ENCODE data around the gene CPN1. TPM values are rescaled to one million over a fixed set of nuclear protein-coding genes. Genes with fewer than 3 reads are reported as not detected.
A peak's percentile ranks its signal among the peaks of the same experiment; 100 is the strongest.

The CPN1 gene
- polyA plus RNA-seq, 1 donor (not counting 4 experiments of a cell fraction or from before 2014, with no cell fraction given) = not detected

GRCh38 chr10:100043796-100044195, 37.9 kb downstream of the CPN1 start:
- dilution Hi-C loops (cut with MboI; ENCODE audit: extremely low pct_ligation_motif_present, low sequenced_read_pairs) = no loop called here
- FAIRE-seq (peak; percentile 69), DNase-seq (ENCODE audit: low read depth, low spot score) (peak; percentile 64)
- Histone ChIP-seq H3K9ac (ENCODE audit: control insufficient read depth, extremely low read depth, insufficient read depth, low read length) (peak overlapping the region; percentile 67), H3K4me2 (ENCODE audit: control insufficient read depth, extremely low read depth, insufficient read depth, low read depth, low read length) (peak overlapping the region; percentile 57), H3K36me3 (ENCODE audit: control insufficient read depth in 2 of 2, extremely low read depth in 1 of 2, insufficient read depth in 2 of 2, low read length in 2 of 2) (no peaks in the 10 kb centered on the region), H4K20me1 (ENCODE audit: control insufficient read depth, extremely low read depth, insufficient read depth, low read length) (no peaks in the 10 kb centered on the region), H3K79me2 (ENCODE audit: control insufficient read depth, insufficient read depth, low read length) (no peaks in the 10 kb centered on the region), H3K9me3 (ENCODE audit: control insufficient read depth, low read depth, low read length) (no peaks in the 10 kb centered on the region), H3K27me3 (ENCODE audit: control insufficient read depth, extremely low read depth, insufficient read depth, low read length) (no peaks in the 10 kb centered on the region), H2AFZ (ENCODE audit: control insufficient read depth, low read length) (peak overlapping the region; percentile 52), H3K9me1 (ENCODE audit: control insufficient read depth, extremely low read depth, insufficient read depth, low read length) (no peaks in the 10 kb centered on the region), H3K4me3 (ENCODE audit: control insufficient read depth in 2 of 3, extremely low read depth in 1 of 3, insufficient read depth in 2 of 3, low read depth in 1 of 3, low read length in 3 of 3) (peak overlapping the region in 2 of 3 experiments; percentile 9 to 55), H3K4me1 (ENCODE audit: control insufficient read depth, extremely low read depth, insufficient read depth, low read length) (peaks cover 26% of the 10 kb centered on the region), H3K27ac (ENCODE audit: control insufficient read depth, insufficient read depth, low read length) (peak overlapping the region; percentile 89)
- no peak for TF ChIP-seq EZH2 (IDR thresholded peaks at IDR 0.05; ENCODE audit: low read length)
- no peak for TF ChIP-seq CTCF (optimal IDR thresholded peaks at IDR 0.05 in 1 of 3, IDR thresholded peaks at IDR 0.05 in 1 of 3, conservative IDR thresholded peaks at IDR 0.05 in 1 of 3; ENCODE audit: extremely low read depth in 1 of 3, insufficient read depth in 2 of 3, low read length in 3 of 3)

GRCh38 chr10:100043344-100043743, 38.3 kb downstream of the CPN1 start:
- Histone ChIP-seq H3K9me1 (ENCODE audit: control insufficient read depth, extremely low read depth, insufficient read depth, low read length) (no peaks in the 10 kb centered on the region), H3K27ac (ENCODE audit: control insufficient read depth, insufficient read depth, low read length) (peak overlapping the region; percentile 89), H3K4me1 (ENCODE audit: control insufficient read depth, extremely low read depth, insufficient read depth, low read length) (peaks cover 30% of the 10 kb centered on the region), H2AFZ (ENCODE audit: control insufficient read depth, low read length) (no peak overlapping the region), H3K9ac (ENCODE audit: control insufficient read depth, extremely low read depth, insufficient read depth, low read length) (peak overlapping the region; percentile 67), H3K36me3 (ENCODE audit: control insufficient read depth in 2 of 2, extremely low read depth in 1 of 2, insufficient read depth in 2 of 2, low read length in 2 of 2) (no peaks in the 10 kb centered on the region), H3K4me2 (ENCODE audit: control insufficient read depth, extremely low read depth, insufficient read depth, low read depth, low read length) (peak overlapping the region; percentile 57), H3K27me3 (ENCODE audit: control insufficient read depth, extremely low read depth, insufficient read depth, low read length) (no peaks in the 10 kb centered on the region), H3K9me3 (ENCODE audit: control insufficient read depth, low read depth, low read length) (no peaks in the 10 kb centered on the region), H3K4me3 (ENCODE audit: control insufficient read depth in 2 of 3, extremely low read depth in 1 of 3, insufficient read depth in 2 of 3, low read depth in 1 of 3, low read length in 3 of 3) (no peak overlapping the region), H3K79me2 (ENCODE audit: control insufficient read depth, insufficient read depth, low read length) (no peaks in the 10 kb centered on the region), H4K20me1 (ENCODE audit: control insufficient read depth, extremely low read depth, insufficient read depth, low read length) (no peaks in the 10 kb centered on the region)
- TF ChIP-seq CTCF (optimal IDR thresholded peaks at IDR 0.05 in 1 of 3, IDR thresholded peaks at IDR 0.05 in 1 of 3, conservative IDR thresholded peaks at IDR 0.05 in 1 of 3; ENCODE audit: extremely low read depth in 1 of 3, insufficient read depth in 2 of 3, low read length in 3 of 3) (no peak), EZH2 (IDR thresholded peaks at IDR 0.05; ENCODE audit: low read length) (no peak)
- dilution Hi-C loops (cut with MboI; ENCODE audit: extremely low pct_ligation_motif_present, low sequenced_read_pairs) = no loop called here
- DNase-seq (ENCODE audit: low read depth, low spot score) (peak; percentile 72), FAIRE-seq (peak; percentile 80)

Measured in keratinocyte (primary cell).